ENCODE results near the gene DPYD.

The DPYD gene

GRCh38 chr1:97070376-97070775, 850.5 kb downstream of the DPYD start:
- no peak for TF ChIP-seq ZFX (IDR thresholded peaks at IDR 0.05; ENCODE audit: borderline replicate concordance)
- no peak for TF ChIP-seq CTCF (IDR thresholded peaks at IDR 0.05)
- H3K27ac ChIP-seq = no peak overlapping the region

GRCh38 chr1:97069312-97069711, 851.5 kb downstream of the DPYD start:
- no peak overlapping the region for H3K27ac ChIP-seq
- TF ChIP-seq ZFX (IDR thresholded peaks at IDR 0.05; ENCODE audit: borderline replicate concordance) (no peak), CTCF (IDR thresholded peaks at IDR 0.05) (no peak)

GRCh38 chr1:97066860-97067259, 854.0 kb downstream of the DPYD start:
- H3K27ac ChIP-seq = no peak overlapping the region
- TF ChIP-seq ZFX (IDR thresholded peaks at IDR 0.05; ENCODE audit: borderline replicate concordance) (no peak), CTCF (IDR thresholded peaks at IDR 0.05) (no peak)

GRCh38 chr1:97063532-97063931, 857.3 kb downstream of the DPYD start:
- no peak overlapping the region for H3K27ac ChIP-seq
- TF ChIP-seq CTCF (IDR thresholded peaks at IDR 0.05) (no peak), ZFX (IDR thresholded peaks at IDR 0.05; ENCODE audit: borderline replicate concordance) (no peak)

GRCh38 chr1:97061604-97062003, 859.2 kb downstream of the DPYD start:
- no peak overlapping the region for H3K27ac ChIP-seq
- TF ChIP-seq CTCF (IDR thresholded peaks at IDR 0.05) (no peak), ZFX (IDR thresholded peaks at IDR 0.05; ENCODE audit: borderline replicate concordance) (no peak)

GRCh38 chr1:97056386-97056785, 864.4 kb downstream of the DPYD start:
- TF ChIP-seq CTCF (IDR thresholded peaks at IDR 0.05) = no peak
- no peak for TF ChIP-seq ZFX (IDR thresholded peaks at IDR 0.05; ENCODE audit: borderline replicate concordance)

GRCh38 chr1:97053268-97053667, 867.6 kb downstream of the DPYD start:
- TF ChIP-seq CTCF (IDR thresholded peaks at IDR 0.05) (no peak), ZFX (IDR thresholded peaks at IDR 0.05; ENCODE audit: borderline replicate concordance) (no peak)
- H3K27ac ChIP-seq = no peak overlapping the region

More at GRCh38 chr1:97056386-97056785, 864.4 kb downstream of the DPYD start:
- H3K27ac ChIP-seq = no peak overlapping the region
